K562 (cell line): ENCODE results near the gene SLC25A18. TPM values are rescaled to one million over a fixed set of nuclear protein-coding genes. Genes with fewer than 3 reads are reported as not detected.

Experiments
- ZNF407 ChIP-seq: fragments of 450-650 bp; IDR thresholded peaks from 2 replicates; pipeline ENCODE4 v1.6.1; 2016; ENCODE audit warnings: low read depth
- polyA plus RNA-seq, 8 experiments: library from polyadenylated mRNA; depleted of rRNA in 4 of 8; stranded (reverse) in 5 of 8; unstranded in 3 of 8; fragments of >200 nt; fragmentation: Nextera tagmentation in 2 of 8; fragmentation: Illumina TruSeq in 1 of 8; extraction: Ambion mirVana in 2 of 8; extraction: Trizol in 1 of 8; gene quantifications; 2 replicates each; pipeline versions ENCODE4 v1.2.1 to v1.2.3, GENCODE V29; 2011 to 2014; ENCODE audit warnings: inconsistent platforms in 1 of 8, missing spikeins in 1 of 8
- total RNA-seq, 7 experiments: library from RNA; depleted of rRNA in 6 of 7; stranded (reverse); fragments of >200 nt in 6 of 7; fragmentation: Illumina TruSeq in 2 of 7; extraction: Trizol in 2 of 7; gene quantifications; 2 replicates each; pipeline versions ENCODE4 v1.2.1 to v1.2.3, GENCODE V29; 2011 to 2021; ENCODE audit warnings: low replicate concordance in 1 of 7

Gene SLC25A18
- total and polyA plus RNA-seq, 9 of the 15 experiments (the other 6 are each of a cell fraction or from before 2014, with no cell fraction given): 0.04 TPM; not detected in 8

- no peak for TF ChIP-seq ZNF407
Observed at GRCh38 chr22:17578136-17578754, 14.9 kb downstream of the SLC25A18 start (continued).
